Testis (tissue), 3 donors: ENCODE results near the gene TUBGCP3. TPM values are rescaled to one million over a fixed set of nuclear protein-coding genes. Genes with fewer than 3 reads are reported as not detected.
"Not testable (repeated sequence)": the region's sequence is repeated elsewhere in the genome, so short reads cannot be mapped to it uniquely, and the experiment has no call there.

ENCODE experiments used
- DNase-seq: peaks from one replicate; pipeline ENCODE4 v3.0.0-alpha.2; 2019
- H3K27ac ChIP-seq, 2 donors: fragments of 200-600 bp; sonication (generic); one replicate each; pipeline ENCODE4 v1.5.1; 2019
- H3K27me3 ChIP-seq: fragments of 200-600 bp; sonication (generic); one replicate; pipeline ENCODE4 v1.5.1; 2019
- H3K36me3 ChIP-seq: fragments of 200-600 bp; sonication (generic); one replicate; pipeline ENCODE4 v1.5.1; 2017; ENCODE audit warnings: low read depth; ENCODE audit errors: missing control alignments
- H3K4me1 ChIP-seq: fragments of 200-600 bp; sonication (generic); one replicate; pipeline ENCODE4 v1.5.1; 2019
- H3K4me3 ChIP-seq, 2 donors: fragments of 200-600 bp; sonication (generic); one replicate each; pipeline ENCODE4 v1.5.1; 2017 to 2019
- H3K9me3 ChIP-seq: fragments of 200-600 bp; sonication (generic); one replicate; pipeline ENCODE4 v1.5.1; 2017
- CTCF ChIP-seq, 3 experiments: fragments of 450-650 bp in 2 of 3; fragments of 200-600 bp in 1 of 3; sonication (generic) in 1 of 3; IDR thresholded peaks; one replicate each; pipeline ENCODE4 v1.5.1; 2016 to 2019; ENCODE audit warnings: antibody characterized with exemption in 3 of 3, mild to moderate bottlenecking in 2 of 3, moderate library complexity in 1 of 3
- POLR2A ChIP-seq: fragments of 450-650 bp; IDR thresholded peaks from one replicate; pipeline ENCODE4 v1.6.1; 2017; ENCODE audit warnings: antibody characterized with exemption, mild to moderate bottlenecking, moderate library complexity
- WGBS, 2 donors: methylation state at CpG; one replicate each; pipeline ENCODE4 v1.1.5; 2018; 5-methylcytosine and 5-hydroxymethylcytosine counted together
- intact Hi-C: fragments of 100-400 bp; cut with DNase I; formaldehyde crosslinking; loops from one replicate; pipeline ENCODE4 v1.15.1; 2023; ENCODE audit warnings: low total_unique reads
- polyA plus RNA-seq: library from polyadenylated mRNA; stranded (reverse); fragments of 350-450 nt; fragmentation: Illumina TruSeq; extraction: RNeasy Lipid Tissue Mini Kit (QIAGEN cat#74804); gene quantifications from one replicate; pipeline ENCODE4 v1.2.3, GENCODE V29; 2014; ENCODE audit warnings: low read depth, low replicate concordance; ENCODE audit not compliant: insufficient read depth
- total RNA-seq, 2 donors: library from RNA; depleted of rRNA; stranded (reverse); fragments of >200 nt; gene quantifications; one replicate each; pipeline ENCODE4 v1.2.3, GENCODE V29; 2016

The TUBGCP3 gene
- total and polyA plus RNA-seq, 3 donors from 2014 or later: 42.4 to 53.1 (median 53.1) TPM

GRCh38 chr13:112634102-112634501 is 46.1 kb upstream of the TUBGCP3 start:
- no peak for TF ChIP-seq CTCF (IDR thresholded peaks at IDR 0.05)
- TF ChIP-seq POLR2A: no peak
- Histone ChIP-seq H3K4me3 (no peak overlapping the region), H3K27me3 (no peaks in the 10 kb centered on the region), H3K9me3 (no peaks in the 10 kb centered on the region), H3K27ac (no peak overlapping the region), H3K4me1 (no peaks in the 10 kb centered on the region), H3K36me3 (no peaks in the 10 kb centered on the region)
- intact Hi-C loops: no loop called here
- no peak for DNase-seq
- WGBS, 2 donors: 66 to 77% methylated on average over 11 of the region's 11 CpGs

GRCh38 chr13:112630226-112630625 is 42.3 kb upstream of the TUBGCP3 start:
- intact Hi-C loops, H3K27me3 ChIP-seq, H3K4me3 ChIP-seq, H3K9me3 ChIP-seq, DNase-seq, H3K27ac ChIP-seq, H3K4me1 ChIP-seq, H3K36me3 ChIP-seq: not testable (repeated sequence)
- 94 to 97% methylated on average over 10 of the region's 10 CpGs for WGBS, 2 donors

- no peaks in the 10 kb centered on the region for H3K27me3 ChIP-seq
- 57 to 61% methylated on average over 8 of the region's 8 CpGs for WGBS, 2 donors
- DNase-seq: no peak
- H3K4me1 ChIP-seq: no peaks in the 10 kb centered on the region
- no peak overlapping the region for H3K27ac ChIP-seq
- no peak for TF ChIP-seq CTCF (IDR thresholded peaks at IDR 0.05)
- no peak for TF ChIP-seq POLR2A
- H3K36me3 ChIP-seq: no peaks in the 10 kb centered on the region
- intact Hi-C loops: no loop called here
- no peak overlapping the region for H3K4me3 ChIP-seq
- no peaks in the 10 kb centered on the region for H3K9me3 ChIP-seq
Observed at GRCh38 chr13:112629161-112629560, 41.2 kb upstream of the TUBGCP3 start.

GRCh38 chr13:112627613-112628012 is 39.7 kb upstream of the TUBGCP3 start:
- H3K27ac ChIP-seq, H3K27me3 ChIP-seq, intact Hi-C loops, H3K4me1 ChIP-seq, H3K4me3 ChIP-seq, DNase-seq, H3K36me3 ChIP-seq, H3K9me3 ChIP-seq: not testable (repeated sequence)
- 73% methylated on average over 1 of the region's 1 CpG; no CpG with 5 or more reads in 1 of the 2 donors for WGBS, 2 donors

GRCh38 chr13:112627161-112627560 is 39.2 kb upstream of the TUBGCP3 start:
- TF ChIP-seq CTCF (IDR thresholded peaks at IDR 0.05): no peak
- TF ChIP-seq POLR2A: no peak

GRCh38 chr13:112626761-112627160 is 38.8 kb upstream of the TUBGCP3 start:
- no peak overlapping the region for H3K27ac ChIP-seq
- TF ChIP-seq POLR2A (no peak), CTCF (IDR thresholded peaks at IDR 0.05) (no peak)
- H3K4me1 ChIP-seq: no peaks in the 10 kb centered on the region
- DNase-seq: no peak
- no peaks in the 10 kb centered on the region for H3K27me3 ChIP-seq
- WGBS, 2 donors: 85 to 94% methylated on average over 8 to 10 of the region's 10 CpGs
- H3K9me3 ChIP-seq: no peaks in the 10 kb centered on the region
- intact Hi-C loops: no loop called here
- no peak overlapping the region for H3K4me3 ChIP-seq
- no peaks in the 10 kb centered on the region for H3K36me3 ChIP-seq

More at GRCh38 chr13:112627161-112627560, 39.2 kb upstream of the TUBGCP3 start:
- WGBS, 2 donors: 84 to 91% methylated on average over 8 to 11 of the region's 11 CpGs
- Histone ChIP-seq H3K36me3 (no peaks in the 10 kb centered on the region), H3K27me3 (no peaks in the 10 kb centered on the region), H3K9me3 (no peaks in the 10 kb centered on the region), H3K4me3 (no peak overlapping the region), H3K27ac (no peak overlapping the region), H3K4me1 (no peaks in the 10 kb centered on the region)
- intact Hi-C loops: no loop called here
- no peak for DNase-seq
